Breast epithelium (tissue), 3 donors: Measurements from ENCODE around the gene MASP1.

Experiments
- CTCF ChIP-seq, 3 donors: fragments of 450-650 bp; IDR thresholded peaks; one replicate each; pipeline ENCODE4 v1.5.1; 2016 to 2017; ENCODE audit warnings: antibody characterized with exemption in 3 of 3, mild to moderate bottlenecking in 3 of 3, moderate library complexity in 3 of 3
- POLR2A ChIP-seq: fragments of 450-650 bp; IDR thresholded peaks from one replicate; pipeline ENCODE4 v1.6.1; 2016; ENCODE audit warnings: antibody characterized with exemption, mild to moderate bottlenecking, moderate library complexity
- POLR2AphosphoS5 ChIP-seq, 3 donors: sonication (generic); formaldehyde crosslinking; IDR thresholded peaks; one replicate each; pipeline ENCODE4 v1.6.1; 2017; ENCODE audit warnings: antibody characterized with exemption in 3 of 3

- TF ChIP-seq CTCF (IDR thresholded peaks at IDR 0.05): no peak
- TF ChIP-seq POLR2A: no peak
- no peak for TF ChIP-seq POLR2AphosphoS5 (IDR thresholded peaks at IDR 0.05)
These were observed 102.6 kb downstream of the MASP1 start for GRCh38 chr3:187188931-187189330.
